COLO829 (cell line): ENCODE measurements around the gene NIFK.
A peak's percentile ranks its signal among the peaks of the same experiment; 100 is the strongest.
"Not testable (repeated sequence)": the region's sequence is repeated elsewhere in the genome, so short reads cannot be mapped to it uniquely, and the experiment has no call there.

Experiments
- DNase-seq: peaks from one replicate; pipeline ENCODE4 v3.0.0; 2012; ENCODE audit warnings: low spot score

The NIFK gene

DNA sequence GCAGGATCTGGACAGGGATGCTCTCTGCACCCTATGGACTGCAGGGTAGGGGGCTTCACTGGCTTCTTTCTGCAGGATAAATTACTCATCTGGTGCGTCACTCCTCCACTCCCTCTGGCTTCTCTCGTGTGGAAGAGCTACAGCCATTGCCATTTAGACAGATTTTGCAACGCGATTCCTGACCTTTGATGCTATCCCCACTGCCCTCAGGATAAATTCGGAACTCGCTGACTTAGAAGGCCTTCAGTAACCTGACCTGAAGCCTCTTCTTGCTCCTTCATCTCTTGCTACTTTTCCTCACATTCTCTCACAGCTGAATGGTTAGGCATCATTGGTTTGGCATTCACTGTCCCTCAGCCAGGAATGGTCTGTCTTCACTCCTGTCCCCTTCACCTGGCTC lies 5.3 kb downstream of the NIFK start:
- DNase-seq, result no peak

DNA sequence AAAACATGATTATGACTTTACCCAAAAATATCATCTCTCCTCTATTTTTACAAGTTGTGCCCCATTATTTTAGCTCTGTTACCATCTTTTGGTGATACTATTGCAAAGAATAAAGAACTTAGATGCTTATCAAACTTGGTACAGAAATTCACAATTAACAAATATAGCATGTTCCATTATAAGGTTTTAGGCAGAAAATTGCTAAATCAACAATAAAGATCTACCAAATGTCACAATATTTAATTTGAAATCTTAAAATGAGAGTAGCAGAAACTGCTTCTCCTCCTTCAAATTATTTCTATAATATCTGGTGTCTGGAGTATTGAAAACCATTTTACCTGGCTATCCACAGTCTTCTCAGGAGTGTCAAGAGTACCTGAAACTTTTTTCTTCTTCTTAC lies 8.7 kb downstream of the NIFK start:
- DNase-seq, result no peak

- no peak for DNase-seq
Measured at GRCh38 chr2:121727332-121727731, 9.3 kb downstream of the NIFK start.

- no peak for DNase-seq
Measured at GRCh38 chr2:121723316-121723715, 13.4 kb downstream of the NIFK start.

GRCh38 chr2:121722479-121722878 lies 14.2 kb downstream of the NIFK start:
- peak; percentile 14 for DNase-seq

- DNase-seq, result no peak
Measured at GRCh38 chr2:121721926-121722325, 14.7 kb downstream of the NIFK start.

DNA sequence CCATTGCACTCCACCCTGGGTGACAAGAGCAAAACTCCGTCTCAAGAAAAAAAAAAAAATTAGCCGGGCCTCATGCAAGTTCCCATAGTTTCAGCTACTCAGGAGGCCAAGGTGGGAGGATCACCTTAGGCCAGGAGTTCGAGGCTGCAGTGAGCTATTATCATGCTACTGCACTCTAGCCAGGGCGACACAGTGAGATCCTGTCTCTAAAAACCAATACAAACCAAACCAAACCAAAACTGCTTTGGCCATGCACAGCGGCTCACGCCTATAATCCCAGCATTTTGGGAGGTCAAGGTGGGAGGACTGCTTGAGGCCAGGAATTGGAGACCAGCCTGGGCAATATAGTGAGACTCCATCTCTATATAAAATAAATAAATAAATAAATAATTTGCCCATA lies 19.1 kb downstream of the NIFK start:
- DNase-seq, result no peak

GRCh38 chr2:121716126-121716525 lies 20.5 kb downstream of the NIFK start:
- no peak for DNase-seq

- not testable (repeated sequence) for DNase-seq
Measured at GRCh38 chr2:121711481-121711880, 25.2 kb downstream of the NIFK start.

DNA sequence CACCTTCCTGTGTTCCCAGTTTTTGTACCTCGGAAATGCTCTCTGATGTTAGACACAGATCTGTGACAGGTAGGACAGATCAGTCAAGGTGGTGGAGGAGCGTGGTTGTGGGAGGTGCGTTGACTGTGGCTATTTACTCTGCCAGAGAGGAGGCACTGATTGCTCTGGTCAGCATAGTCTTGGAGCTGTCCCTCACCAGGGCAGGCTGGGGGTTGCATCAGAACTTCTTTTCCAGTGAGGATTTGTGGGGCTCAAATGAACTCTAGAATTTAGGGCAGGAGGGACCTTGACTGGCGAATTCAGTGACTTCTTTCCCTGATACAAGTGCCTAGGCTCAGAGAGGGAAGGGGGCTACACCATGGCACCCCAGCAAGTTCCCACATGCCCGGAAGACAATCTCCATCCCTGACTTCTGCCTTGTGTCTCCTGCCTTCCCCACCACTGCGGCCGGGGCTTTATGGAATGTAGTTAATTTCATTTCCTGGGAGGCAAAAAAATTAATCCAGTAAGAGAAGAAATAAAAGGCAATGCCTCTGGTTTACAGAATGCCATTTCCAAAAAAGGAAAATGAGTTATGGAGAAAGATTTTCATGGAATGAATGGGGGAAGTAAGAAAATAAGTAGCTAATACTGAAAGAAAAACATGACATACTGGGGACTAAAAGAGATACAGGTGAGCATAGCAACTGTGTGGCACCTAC lies 26.1 kb downstream of the NIFK start:
- DNase-seq, result no peak

- DNase-seq, result no peak
Measured at GRCh38 chr2:121709776-121710469, 26.8 kb downstream of the NIFK start.

DNA sequence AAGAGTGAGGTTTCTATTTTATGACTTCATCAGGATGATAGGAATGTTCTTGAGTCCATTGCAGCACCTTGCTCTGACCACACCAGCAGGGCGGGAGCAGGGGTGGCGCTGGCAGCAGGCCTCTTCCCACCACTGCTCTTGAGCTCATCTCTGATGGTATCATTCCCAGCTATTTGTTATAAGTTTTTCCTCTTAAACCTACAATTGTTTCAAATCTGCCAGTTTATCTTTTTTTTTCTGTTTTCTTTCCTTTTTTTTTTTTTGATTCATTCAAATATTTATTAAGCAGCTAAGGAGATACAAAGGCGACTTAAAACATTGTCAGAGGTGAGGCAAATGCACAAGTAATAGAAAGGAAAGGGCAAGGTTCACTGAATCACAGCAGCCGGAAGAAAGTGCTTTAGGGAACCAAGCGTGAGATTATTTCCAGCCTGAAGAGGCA lies 28.7 kb downstream of the NIFK start:
- no peak for DNase-seq

DNA sequence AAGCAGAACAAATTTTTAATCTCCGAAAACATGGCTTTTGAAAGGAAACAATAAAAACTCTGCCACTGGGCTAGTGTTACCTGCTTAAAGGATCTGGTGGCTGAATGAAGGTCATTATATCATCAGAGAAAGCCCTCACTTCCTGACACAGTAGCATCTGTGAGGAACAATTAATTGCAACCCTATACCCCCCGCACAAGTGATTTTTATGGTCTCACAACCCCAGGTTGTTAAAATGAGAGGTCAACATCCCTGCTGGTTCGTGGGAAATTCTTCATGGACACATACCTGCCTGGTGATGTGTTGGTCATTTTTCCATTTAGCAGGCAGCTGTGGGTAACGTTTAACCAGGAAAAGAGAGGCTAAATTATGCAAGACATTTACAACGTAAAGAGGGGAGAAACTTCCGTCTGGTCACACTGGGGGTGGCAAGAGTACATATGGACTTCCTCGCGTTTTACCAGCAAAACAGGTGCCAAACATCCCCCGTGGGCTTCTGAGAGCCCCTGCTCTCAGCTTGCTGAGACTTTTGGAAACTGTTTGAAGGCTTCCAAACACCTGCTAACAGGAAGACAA lies 29.2 kb downstream of the NIFK start:
- DNase-seq, result no peak

- DNase-seq, result no peak
Measured at GRCh38 chr2:121705958-121706357, 30.7 kb downstream of the NIFK start.

GRCh38 chr2:121705390-121705789 lies 31.3 kb downstream of the NIFK start:
- DNase-seq, result no peak

DNA sequence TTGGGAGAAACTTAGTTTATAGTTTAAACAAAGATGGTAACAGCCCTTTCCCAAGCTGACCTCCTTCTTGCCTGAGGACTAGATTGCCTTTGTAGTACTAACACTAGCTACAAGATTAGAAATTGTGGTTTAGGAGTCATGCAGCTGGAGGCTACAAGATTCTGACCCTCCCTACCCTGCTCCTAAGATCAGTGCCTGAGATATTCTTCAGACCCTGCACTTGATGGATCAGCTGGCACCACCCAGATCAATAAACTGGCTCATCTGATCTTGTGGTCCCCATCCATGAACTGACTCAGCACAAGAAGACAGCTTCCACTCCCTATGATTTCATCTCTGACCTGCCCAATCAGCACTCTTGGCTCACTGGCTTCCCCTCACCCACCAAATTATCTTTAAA lies 34.9 kb downstream of the NIFK start:
- not testable (repeated sequence) for DNase-seq

DNA sequence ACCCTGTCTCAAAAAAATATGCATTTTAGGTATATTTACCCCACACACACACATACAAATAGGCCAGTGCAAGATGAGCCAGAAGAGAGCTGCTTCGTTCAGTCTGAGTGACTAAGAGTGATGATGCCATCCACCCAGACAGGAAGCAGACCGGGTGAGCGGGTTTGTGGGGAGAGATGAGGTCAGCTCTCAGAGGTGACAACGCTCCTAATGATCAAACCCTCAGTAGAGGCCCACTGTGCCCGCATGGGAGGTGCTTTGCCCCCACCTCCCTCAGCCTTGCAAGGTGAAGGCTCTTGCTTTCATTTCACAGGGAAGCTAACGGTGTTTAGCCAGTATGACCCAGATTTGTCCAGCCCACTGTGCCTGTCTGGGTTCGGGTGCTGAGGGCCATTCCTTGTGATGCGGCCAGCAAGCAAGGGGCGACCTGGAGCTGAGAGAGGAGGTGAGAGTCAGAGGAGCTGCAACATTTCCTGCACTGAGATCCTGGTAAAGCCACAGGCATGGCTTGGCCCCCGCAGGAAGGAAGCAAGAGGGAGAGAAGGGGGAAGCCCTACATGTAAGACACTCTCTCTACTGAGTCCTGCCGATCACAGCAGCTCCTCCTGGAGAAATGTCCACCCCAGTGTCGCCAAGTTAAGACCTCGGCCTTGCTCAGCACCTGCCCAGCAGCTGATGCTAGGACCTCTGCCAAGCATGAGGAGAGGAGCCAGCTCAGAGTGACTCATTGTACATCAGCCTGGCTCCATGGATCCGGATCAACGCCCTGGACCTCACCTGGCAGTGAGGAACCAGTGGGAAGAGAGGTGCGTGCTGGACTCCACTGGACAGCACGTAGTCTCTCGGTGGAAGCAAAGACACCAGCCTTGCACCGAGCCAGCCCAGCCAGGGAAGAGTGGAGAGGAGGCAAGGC lies 37.0 kb downstream of the NIFK start:
- DNase-seq, result no peak

DNA sequence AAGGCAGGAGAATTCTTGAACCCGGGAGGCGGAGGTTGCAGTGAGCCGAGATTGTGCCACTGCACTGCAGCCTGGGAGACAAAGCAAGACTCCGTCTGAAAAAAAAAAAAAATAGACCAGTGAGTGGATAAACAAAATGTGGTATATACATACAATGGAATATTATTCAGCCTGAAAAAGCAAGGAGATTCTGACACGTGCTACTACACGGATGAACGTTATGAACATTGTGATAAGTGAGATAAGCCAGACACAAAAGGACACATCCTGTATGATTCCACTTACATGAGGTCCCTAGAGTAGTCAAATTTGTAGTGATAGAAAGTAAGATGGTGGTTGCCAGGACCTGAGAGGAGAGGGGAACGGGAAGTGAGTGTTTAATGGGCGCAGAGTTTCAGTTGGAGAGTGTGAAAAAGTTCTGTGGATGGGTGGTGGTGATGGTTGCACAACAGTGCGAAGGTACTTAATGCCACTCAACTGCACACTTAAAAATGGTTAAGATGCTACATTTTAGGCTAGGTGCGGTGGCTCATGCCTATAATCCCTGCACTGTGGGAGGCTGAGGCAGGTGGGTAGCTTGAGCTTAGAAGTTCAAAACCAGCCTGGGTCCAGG lies 38.3 kb downstream of the NIFK start:
- DNase-seq, result no peak

- no peak for DNase-seq
Measured at GRCh38 chr2:121697108-121697631, 39.5 kb downstream of the NIFK start.

DNA sequence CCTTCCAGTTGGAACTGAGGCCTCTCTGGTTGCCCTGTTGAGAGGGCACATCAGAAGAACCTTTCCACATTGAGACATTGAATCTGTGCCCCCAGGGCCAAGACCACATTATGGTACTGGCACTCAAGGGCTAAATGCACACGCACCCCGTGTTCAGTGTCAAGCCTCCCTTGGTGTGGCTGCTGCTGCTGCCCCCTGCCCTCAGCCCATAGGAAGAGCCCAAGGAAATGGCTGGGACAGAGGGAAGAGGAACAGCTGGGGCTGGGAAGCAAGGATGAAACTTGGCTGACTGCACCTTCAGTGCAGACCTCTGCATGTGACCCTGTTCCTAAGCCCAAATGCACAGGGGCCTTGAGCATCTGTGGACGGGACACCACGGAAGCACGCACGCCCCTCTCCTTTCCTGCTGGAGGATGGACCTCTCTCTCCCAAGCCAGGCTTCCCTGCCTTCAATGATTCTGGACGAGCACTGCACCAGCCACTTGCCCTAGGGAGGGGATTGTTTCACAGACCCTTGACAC lies 40.2 kb downstream of the NIFK start:
- DNase-seq, result no peak

DNA sequence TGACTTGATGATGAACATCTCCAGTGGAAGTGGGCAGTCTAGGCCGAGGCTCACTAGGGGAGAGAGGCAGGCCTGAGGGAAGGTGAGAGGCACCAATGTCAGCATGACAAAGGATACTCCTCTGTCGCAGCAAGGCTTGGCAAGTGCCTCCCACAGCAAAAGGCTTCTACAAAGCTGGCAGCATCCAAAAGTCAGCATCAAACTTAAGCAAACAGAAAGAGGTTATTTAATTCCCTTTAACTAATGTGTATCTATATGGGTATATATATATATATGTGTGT lies 41.6 kb downstream of the NIFK start:
- no peak for DNase-seq
